HUES64 (cell line): ENCODE measurements around the gene CTSK. TPM values are rescaled to one million over a fixed set of nuclear protein-coding genes. Genes with fewer than 3 reads are reported as not detected.
"Not testable (repeated sequence)": the region's sequence is repeated elsewhere in the genome, so short reads cannot be mapped to it uniquely, and the experiment has no call there.

ENCODE experiments used
- H3K27ac ChIP-seq: 2 replicates; pipeline ENCODE4 v1.7.0; 2013; ENCODE audit warnings: low read depth, low read length, inconsistent platforms
- H3K27me3 ChIP-seq: 2 replicates; pipeline ENCODE4 v1.6.1; 2013; ENCODE audit warnings: mild to moderate bottlenecking, low read length; ENCODE audit not compliant: insufficient read depth
- H3K36me3 ChIP-seq: 2 replicates; pipeline ENCODE4 v1.6.1; 2013; ENCODE audit warnings: mild to moderate bottlenecking, low read length; ENCODE audit not compliant: insufficient read depth
- H3K4me1 ChIP-seq: 2 replicates; pipeline ENCODE4 v1.6.1; 2013; ENCODE audit warnings: mild to moderate bottlenecking, low read length, moderate library complexity; ENCODE audit not compliant: insufficient read depth
- H3K4me3 ChIP-seq: 2 replicates; pipeline ENCODE4 v1.5.1; 2013; ENCODE audit warnings: mild to moderate bottlenecking, low read length, moderate library complexity
- H3K9ac ChIP-seq: 2 replicates; pipeline ENCODE4 v1.6.1; 2013; ENCODE audit warnings: mild to moderate bottlenecking, low read depth, low read length
- H3K9me3 ChIP-seq: 2 replicates; pipeline ENCODE4 v1.6.1; 2013; ENCODE audit warnings: low read depth, low read length; ENCODE audit not compliant: insufficient read depth
- WGBS: fragments of 150-250, 120-280 bp; methylation state at CpG from one replicate; pipeline ENCODE4 v1.1.7; 2013; ENCODE audit warnings: missing lambda C conversion rate; 5-methylcytosine and 5-hydroxymethylcytosine counted together
- polyA plus RNA-seq, 2 experiments: library from polyadenylated mRNA; stranded (reverse); fragments of 50-300 nt; gene quantifications; one replicate each; pipeline ENCODE4 v1.2.3, GENCODE V29; 2013

The CTSK gene
- 5.4 TPM for polyA plus RNA-seq (2013, experiment 1 of 2)
- polyA plus RNA-seq (2013, experiment 2 of 2): 5.8 TPM

- WGBS: 68% methylated on average over 7 of the region's 7 CpGs
These were observed at the start of gene CTSK for GRCh38 chr1:150808121-150808520. TSS of gene CTSK (minus strand) at chr1:150808260. CDS start at chr1:150806805, 1,455 bp downstream.

GRCh38 chr1:150852734-150853133 lies 44.7 kb upstream of the CTSK start:
- H3K27ac ChIP-seq, H3K4me3 ChIP-seq, H3K9ac ChIP-seq, H3K27me3 ChIP-seq, H3K4me1 ChIP-seq: not testable (repeated sequence)
- WGBS: 96% methylated on average over 3 of the region's 3 CpGs
- Histone ChIP-seq H3K36me3 (peaks cover 43% of the 10 kb centered on the region), H3K9me3 (peaks cover 22% of the 10 kb centered on the region)

More at GRCh38 chr1:150808121-150808520, at the start of gene CTSK:
- Histone ChIP-seq H3K27me3 (no peaks in the 10 kb centered on the region), H3K4me3 (peak within 1 kb of the TSS; percentile 4; the same call in 1 of the 2 replicates), H3K9ac (no peak within 1 kb of the TSS), H3K36me3 (peaks cover 23% of the 10 kb centered on the region), H3K27ac (no peak within 1 kb of the TSS), H3K4me1 (peaks cover 22% of the 10 kb centered on the region), H3K9me3 (no peaks in the 10 kb centered on the region)

- Histone ChIP-seq H3K9me3 (peaks cover 22% of the 10 kb centered on the region), H3K36me3 (peaks cover 42% of the 10 kb centered on the region)
- WGBS: 97% methylated on average over 38 of the region's 49 CpGs
- H3K27ac ChIP-seq, H3K4me1 ChIP-seq, H3K4me3 ChIP-seq, H3K9ac ChIP-seq, H3K27me3 ChIP-seq: not testable (repeated sequence)
These were observed 42.8 kb upstream of the CTSK start for GRCh38 chr1:150850801-150851362.

- Histone ChIP-seq H3K4me3 (no peak overlapping the region), H3K4me1 (no peaks in the 10 kb centered on the region), H3K36me3 (peaks cover 14% of the 10 kb centered on the region), H3K27me3 (no peaks in the 10 kb centered on the region), H3K9ac (no peak overlapping the region), H3K27ac (no peak overlapping the region), H3K9me3 (no peaks in the 10 kb centered on the region)
- WGBS: 100% methylated on average over 4 of the region's 4 CpGs
These were observed 38.5 kb upstream of the CTSK start for GRCh38 chr1:150846473-150847146.

- 96% methylated on average over 2 of the region's 2 CpGs for WGBS
- Histone ChIP-seq H3K27ac (no peak overlapping the region), H3K9me3 (no peaks in the 10 kb centered on the region), H3K4me1 (no peaks in the 10 kb centered on the region), H3K9ac (no peak overlapping the region), H3K27me3 (no peaks in the 10 kb centered on the region), H3K4me3 (no peak overlapping the region), H3K36me3 (peaks cover 29% of the 10 kb centered on the region)
These were observed 35.4 kb upstream of the CTSK start for GRCh38 chr1:150843474-150843873.

GRCh38 chr1:150842964-150843363 lies 34.9 kb upstream of the CTSK start:
- no peak overlapping the region for H3K9ac ChIP-seq
- no peak overlapping the region for H3K4me3 ChIP-seq
- WGBS: no CpG with 5 or more reads among the region's 2 CpGs
- peaks cover 32% of the 10 kb centered on the region for H3K36me3 ChIP-seq
- H3K27ac ChIP-seq: no peak overlapping the region
- H3K27me3 ChIP-seq: no peaks in the 10 kb centered on the region
- H3K9me3 ChIP-seq: no peaks in the 10 kb centered on the region
- H3K4me1 ChIP-seq: no peaks in the 10 kb centered on the region

GRCh38 chr1:150842343-150842742 lies 34.3 kb upstream of the CTSK start:
- Histone ChIP-seq H3K27ac (no peak overlapping the region), H3K4me1 (no peaks in the 10 kb centered on the region)
- WGBS: no CpG with 5 or more reads among the region's 2 CpGs

GRCh38 chr1:150841626-150842025 lies 33.6 kb upstream of the CTSK start:
- no peak overlapping the region for H3K27ac ChIP-seq
- H3K9me3 ChIP-seq: no peaks in the 10 kb centered on the region
- H3K9ac ChIP-seq: no peak overlapping the region
- H3K27me3 ChIP-seq: no peaks in the 10 kb centered on the region
- H3K36me3 ChIP-seq: peaks cover 35% of the 10 kb centered on the region
- H3K4me1 ChIP-seq: no peaks in the 10 kb centered on the region
- 94% methylated on average over 3 of the region's 3 CpGs for WGBS
- no peak overlapping the region for H3K4me3 ChIP-seq

More at GRCh38 chr1:150842343-150842742, 34.3 kb upstream of the CTSK start:
- Histone ChIP-seq H3K9ac (no peak overlapping the region), H3K36me3 (peaks cover 30% of the 10 kb centered on the region), H3K4me3 (no peak overlapping the region), H3K9me3 (no peaks in the 10 kb centered on the region), H3K27me3 (no peaks in the 10 kb centered on the region)

- H3K4me3 ChIP-seq, H3K27ac ChIP-seq, H3K27me3 ChIP-seq, H3K9ac ChIP-seq, H3K4me1 ChIP-seq, H3K9me3 ChIP-seq: not testable (repeated sequence)
- H3K36me3 ChIP-seq: peaks cover 36% of the 10 kb centered on the region
- whole genome bisulfite sequencing: 96% methylated on average over 11 of the region's 11 CpGs
These were observed 32.8 kb upstream of the CTSK start for GRCh38 chr1:150840850-150841249.

GRCh38 chr1:150836129-150836773 lies 28.2 kb upstream of the CTSK start:
- Histone ChIP-seq H3K4me1 (no peaks in the 10 kb centered on the region), H3K36me3 (peaks cover 81% of the 10 kb centered on the region), H3K27me3 (no peaks in the 10 kb centered on the region), H3K9me3 (no peaks in the 10 kb centered on the region), H3K9ac (no peak overlapping the region), H3K27ac (no peak overlapping the region), H3K4me3 (no peak overlapping the region)
- WGBS: 97% methylated on average over 6 of the region's 6 CpGs

- not testable (repeated sequence) for H3K27me3 ChIP-seq, H3K27ac ChIP-seq, H3K4me1 ChIP-seq, H3K9me3 ChIP-seq, H3K9ac ChIP-seq, H3K4me3 ChIP-seq
- peaks cover 87% of the 10 kb centered on the region for H3K36me3 ChIP-seq
- whole genome bisulfite sequencing: 97% methylated on average over 6 of the region's 6 CpGs
These were observed 25.9 kb upstream of the CTSK start for GRCh38 chr1:150833961-150834360.
